Left colon (tissue), 2 donors: ENCODE results near the gene NKD1. TPM values are rescaled to one million over a fixed set of nuclear protein-coding genes. Genes with fewer than 3 reads are reported as not detected.

Experiments used
- ATAC-seq: fragments of 200-7000 bp; cut with Tn5 transposase; one replicate; pipeline ENCODE4 v1.9.1; 2020; ENCODE audit warnings: mild to moderate bottlenecking, moderate library complexity
- DNase-seq, 2 donors: peaks; one replicate each; pipeline ENCODE4 v3.0.0-alpha.2; 2020
- intact Hi-C, 2 donors: fragments of 100-400 bp; cut with DNase I in 1 of 2; cut with micrococcal nuclease in 1 of 2; formaldehyde crosslinking; loops; one replicate each; pipeline versions ENCODE4 v1.11.2 to v1.14.0; 2022; cut with DNase I, micrococcal nuclease
- total RNA-seq, 2 donors: library from RNA; stranded (reverse); fragmentation: NEBNext Ultra II Directional; extraction: Animal tissue kit (Norgen Biotek cat#: 25700); gene quantifications; one replicate each; pipeline ENCODE4 v1.2.1, GENCODE V29; 2021
- donor health status: DM: no; HTN: no; CAD: no.
- donor health status: DM: yes; HTN: yes; CAD: no.

NKD1 gene
- total RNA-seq, 2 donors from 2014 or later = 1.6 to 5.6 TPM

- intact Hi-C loops = no loop called here
- ATAC-seq = no peak
- no peak for DNase-seq
Measured at GRCh38 chr16:50688083-50688482, 139.9 kb downstream of the NKD1 start.

GRCh38 chr16:50688867-50689266 is 140.7 kb downstream of the NKD1 start:
- DNase-seq = no peak
- intact Hi-C loops = no loop called here
- no peak for ATAC-seq

GRCh38 chr16:50690177-50690576 is 142.0 kb downstream of the NKD1 start:
- no peak for DNase-seq
- ATAC-seq = no peak
- intact Hi-C loops = no loop called here

GRCh38 chr16:50692644-50692998 is 144.4 kb downstream of the NKD1 start:
- ATAC-seq = no peak
- no peak for DNase-seq
- intact Hi-C loops = no loop called here

GRCh38 chr16:50692999-50693781 is 145.0 kb downstream of the NKD1 start, which contains the start of gene NOD2:
Gene NOD2, plus strand, starts transcription at chr16:50693606. Its CDS starts 5,890 bp downstream, at chr16:50699496.
- DNase-seq (peak in 1 of 2 donors; percentile 47), ATAC-seq (peak; percentile 43)
- intact Hi-C loops = no loop called here

GRCh38 chr16:50694206-50694605 is 146.0 kb downstream of the NKD1 start:
- no peak for DNase-seq
- no peak for ATAC-seq
- intact Hi-C loops = no loop called here

GRCh38 chr16:50695017-50696000 is 147.1 kb downstream of the NKD1 start:
- DNase-seq (no peak), ATAC-seq (no peak)
- intact Hi-C loops = no loop called here

- intact Hi-C loops = no loop called here
- no peak for ATAC-seq
- DNase-seq = no peak
Measured at GRCh38 chr16:50696126-50696525, 147.9 kb downstream of the NKD1 start.

- DNase-seq (peak; percentile 92 to 95), ATAC-seq (peak; percentile 98)
- intact Hi-C loops = no loop called here
Measured at GRCh38 chr16:50696575-50697420, 148.6 kb downstream of the NKD1 start.

- no peak for ATAC-seq
- DNase-seq = no peak
- intact Hi-C loops = no loop called here
Measured at GRCh38 chr16:50697421-50697715, 149.2 kb downstream of the NKD1 start.

- intact Hi-C loops = no loop called here
- peak in 1 of 2 donors; percentile 49 for DNase-seq
- ATAC-seq = peak; percentile 27
Measured at GRCh38 chr16:50697881-50698767, 149.9 kb downstream of the NKD1 start.

Other genes with a start within 250 kb of the NKD1 start
- 10 to 100 TPM; 54.3 to 54.5 TPM for gene BRD7, start 179.4 kb upstream of the NKD1 start, total RNA-seq
- gene SNX20, start 132.9 kb downstream of the NKD1 start, total RNA-seq = 1 to 10 TPM in 1 of 2 donors, under 1 TPM in 1; 0.52 to 2.6 TPM
- gene NOD2, start 145.2 kb downstream of the NKD1 start, total RNA-seq = under 1 TPM; 0.61 to 0.98 TPM
- 10 to 100 TPM; 21.5 to 36.3 TPM for gene CYLD, start 193.7 kb downstream of the NKD1 start, total RNA-seq